ENCODE results near the gene GALNT15. TPM values are rescaled to one million over a fixed set of nuclear protein-coding genes. Genes with fewer than 3 reads are reported as not detected.

Gene GALNT15
- total and polyA plus RNA-seq, 4 donors: 2.8 to 9.7 (median 7.6) TPM

- peak overlapping the region in 1 of 2 donors; percentile 63 for H3K27ac ChIP-seq (ENCODE audit: low read depth in 1 of 2, low read length in 1 of 2)
- peaks cover 0 to 3% (median 0%) of the 10 kb centered on the region in 3 donors for H3K27me3 ChIP-seq (ENCODE audit: control insufficient read depth in 3 of 3, insufficient read depth in 3 of 3, low read length in 2 of 3)
- 0 to 76% methylated on average over 1 of the region's 1 CpG for WGBS, 2 donors
- peaks cover 3 to 24% (median 17%) of the 10 kb centered on the region in 5 donors for H3K4me1 ChIP-seq (ENCODE audit: control insufficient read depth in 5 of 5, insufficient read depth in 5 of 5, low read length in 5 of 5)
- peaks cover 0 to 4% (median 0%) of the 10 kb centered on the region in 4 donors for H3K9me3 ChIP-seq (ENCODE audit: control insufficient read depth in 4 of 4, insufficient read depth in 3 of 4, low read length in 3 of 4)
- no peak for TF ChIP-seq CTCF (IDR thresholded peaks at IDR 0.05; ENCODE audit: control extremely low read depth, extremely low read depth)
- no peak overlapping the region for H3K4me3 ChIP-seq
- ATAC-seq (ENCODE audit: insufficient read depth, low FRiP score) (no peak), DNase-seq (peak; percentile 26 to 65 (median 53))
- no peak overlapping the region for H3K9ac ChIP-seq (ENCODE audit: insufficient read depth in 1 of 2, low read length in 2 of 2)
- H3K36me3 ChIP-seq (ENCODE audit: control insufficient read depth in 4 of 4, insufficient read depth in 4 of 4, low read length in 4 of 4): no peaks in the 10 kb centered on the region
Measured at GRCh38 chr3:16174026-16174355, 489 bp upstream of the GALNT15 start.

- no peak overlapping the region for H3K9ac ChIP-seq (ENCODE audit: insufficient read depth in 1 of 2, low read length in 2 of 2)
- H3K9me3 ChIP-seq (ENCODE audit: control insufficient read depth in 4 of 4, insufficient read depth in 3 of 4, low read length in 3 of 4): no peaks in the 10 kb centered on the region
- no peak for TF ChIP-seq CTCF (IDR thresholded peaks at IDR 0.05; ENCODE audit: control extremely low read depth, extremely low read depth)
- H3K4me1 ChIP-seq (ENCODE audit: control insufficient read depth in 5 of 5, insufficient read depth in 5 of 5, low read length in 5 of 5): peaks cover 3 to 24% (median 17%) of the 10 kb centered on the region in 5 donors
- H3K27ac ChIP-seq (ENCODE audit: low read depth in 1 of 2, low read length in 1 of 2): peak overlapping the region in 1 of 2 donors; percentile 7
- WGBS, 2 donors: 82 to 90% methylated on average over 19 of the region's 19 CpGs
- no peak for ATAC-seq (ENCODE audit: insufficient read depth, low FRiP score)
- peaks cover 0 to 3% (median 0%) of the 10 kb centered on the region in 3 donors for H3K27me3 ChIP-seq (ENCODE audit: control insufficient read depth in 3 of 3, insufficient read depth in 3 of 3, low read length in 2 of 3)
- peak in 1 of 3 donors; percentile 9 for DNase-seq
- H3K36me3 ChIP-seq (ENCODE audit: control insufficient read depth in 4 of 4, insufficient read depth in 4 of 4, low read length in 4 of 4): no peaks in the 10 kb centered on the region
- H3K4me3 ChIP-seq: peak overlapping the region; percentile 1
Measured at GRCh38 chr3:16174976-16175901, 759 bp downstream of the GALNT15 start.

GRCh38 chr3:16176391-16177030 is 2.0 kb downstream of the GALNT15 start:
- Histone ChIP-seq H3K27ac (ENCODE audit: low read depth in 1 of 2, low read length in 1 of 2) (no peak overlapping the region), H3K4me3 (peak overlapping the region; percentile 27), H3K9me3 (ENCODE audit: control insufficient read depth in 4 of 4, insufficient read depth in 3 of 4, low read length in 3 of 4) (no peaks in the 10 kb centered on the region)

More at GRCh38 chr3:16176391-16177030, 2.0 kb downstream of the GALNT15 start:
- Histone ChIP-seq H3K27me3 (ENCODE audit: control insufficient read depth in 3 of 3, insufficient read depth in 3 of 3, low read length in 2 of 3) (peaks cover 0 to 3% (median 0%) of the 10 kb centered on the region in 3 donors), H3K36me3 (ENCODE audit: control insufficient read depth in 4 of 4, insufficient read depth in 4 of 4, low read length in 4 of 4) (no peaks in the 10 kb centered on the region), H3K9ac (ENCODE audit: insufficient read depth in 1 of 2, low read length in 2 of 2) (no peak overlapping the region), H3K4me1 (ENCODE audit: control insufficient read depth in 5 of 5, insufficient read depth in 5 of 5, low read length in 5 of 5) (peaks cover 3 to 29% (median 17%) of the 10 kb centered on the region in 5 donors)
- no peak for TF ChIP-seq CTCF (IDR thresholded peaks at IDR 0.05; ENCODE audit: control extremely low read depth, extremely low read depth)
- ATAC-seq (ENCODE audit: insufficient read depth, low FRiP score) (no peak), DNase-seq (peak in 1 of 3 donors; percentile 14)
- 71 to 90% methylated on average over 6 of the region's 6 CpGs for WGBS, 2 donors

Data from lung (tissue), 12 donors.